HFFc6 (cell line): ENCODE measurements around the gene CD2BP2. TPM values are rescaled to one million over a fixed set of nuclear protein-coding genes. Genes with fewer than 3 reads are reported as not detected.
"Not testable (repeated sequence)": the region's sequence is repeated elsewhere in the genome, so short reads cannot be mapped to it uniquely, and the experiment has no call there.

ENCODE experiments used
- DNase-seq: peaks from one replicate; pipeline ENCODE4 v3.0.0-alpha.2; 2018
- H3K27ac Mint-ChIP-seq: 2 replicates; pipeline ENCODE4 v1.8.0; 2020; ENCODE audit warnings: mild to moderate bottlenecking, mixed read lengths
- H3K27me3 Mint-ChIP-seq: 2 replicates; pipeline ENCODE4 v1.8.0; 2021; ENCODE audit warnings: mild to moderate bottlenecking, moderate library complexity, mixed read lengths; ENCODE audit not compliant: insufficient read depth
- H3K36me3 Mint-ChIP-seq: 2 replicates; pipeline ENCODE4 v1.8.0; 2021; ENCODE audit warnings: low read depth, mixed read lengths
- H3K4me1 Mint-ChIP-seq: 2 replicates; pipeline ENCODE4 v1.8.0; 2020; ENCODE audit warnings: low read depth, mixed read lengths
- H3K4me3 Mint-ChIP-seq: 2 replicates; pipeline ENCODE4 v1.8.0; 2020; ENCODE audit warnings: mild to moderate bottlenecking, moderate library complexity, mixed read lengths
- H3K9me3 Mint-ChIP-seq: 2 replicates; pipeline ENCODE4 v1.8.0; 2020; ENCODE audit warnings: mild to moderate bottlenecking, mixed read lengths
- CTCF ChIP-seq: fragments of 200-600 bp; sonication (generic); IDR thresholded peaks from 2 replicates; pipeline ENCODE4 v1.5.0; 2021; ENCODE audit warnings: antibody characterized with exemption, mild to moderate bottlenecking
- total RNA-seq, 6 experiments: library from RNA; stranded (reverse); fragmentation: NEBNext Ultra II Directional; extraction: Animal tissue kit (Norgen Biotek cat#: 25700); gene quantifications; 2 replicates in 1 of 6; 3 replicates in 5 of 6; pipeline ENCODE4 v1.2.3, GENCODE V29; 2021

CD2BP2 gene
- total RNA-seq, 6 experiments from 2014 or later: 76.2 to 91.0 (median 80.4) TPM

- peaks cover 31% of the 10 kb centered on the region for H3K4me1 Mint-ChIP-seq
- H3K9me3 Mint-ChIP-seq: no peaks in the 10 kb centered on the region
- no peak overlapping the region for H3K27ac Mint-ChIP-seq
- peaks cover 26% of the 10 kb centered on the region for H3K36me3 Mint-ChIP-seq
- no peak overlapping the region for H3K4me3 Mint-ChIP-seq
- H3K27me3 Mint-ChIP-seq: peaks cover 10% of the 10 kb centered on the region
- DNase-seq: no peak
- TF ChIP-seq CTCF: no peak
These were observed 4.8 kb downstream of the CD2BP2 start for GRCh38 chr16:30350134-30350871.

GRCh38 chr16:30349675-30350074 is 5.4 kb downstream of the CD2BP2 start:
- H3K4me1 Mint-ChIP-seq: peaks cover 31% of the 10 kb centered on the region
- no peak for TF ChIP-seq CTCF
- DNase-seq: no peak
- peaks cover 25% of the 10 kb centered on the region for H3K36me3 Mint-ChIP-seq
- no peak overlapping the region for H3K27ac Mint-ChIP-seq
- H3K4me3 Mint-ChIP-seq: no peak overlapping the region
- no peaks in the 10 kb centered on the region for H3K9me3 Mint-ChIP-seq
- H3K27me3 Mint-ChIP-seq: peaks cover 10% of the 10 kb centered on the region

GRCh38 chr16:30348929-30349328 is 6.2 kb downstream of the CD2BP2 start:
- Mint-ChIP-seq H3K4me1 (peaks cover 24% of the 10 kb centered on the region), H3K4me3 (no peak overlapping the region), H3K36me3 (peaks cover 18% of the 10 kb centered on the region)

GRCh38 chr16:30348113-30348512 is 7.0 kb downstream of the CD2BP2 start:
- no peak for DNase-seq
- Mint-ChIP-seq H3K4me3 (no peak overlapping the region), H3K27ac (no peak overlapping the region), H3K36me3 (peaks cover 14% of the 10 kb centered on the region), H3K9me3 (no peaks in the 10 kb centered on the region), H3K4me1 (peaks cover 16% of the 10 kb centered on the region), H3K27me3 (peaks cover 9% of the 10 kb centered on the region)
- no peak for TF ChIP-seq CTCF

More at GRCh38 chr16:30348929-30349328, 6.2 kb downstream of the CD2BP2 start:
- Mint-ChIP-seq H3K27me3 (peaks cover 10% of the 10 kb centered on the region), H3K9me3 (no peaks in the 10 kb centered on the region), H3K27ac (no peak overlapping the region)
- DNase-seq: no peak
- TF ChIP-seq CTCF: no peak

GRCh38 chr16:30346286-30346685 is 8.8 kb downstream of the CD2BP2 start:
- DNase-seq: no peak
- peaks cover 4% of the 10 kb centered on the region; the same call in 1 of the 2 replicates for H3K27me3 Mint-ChIP-seq
- H3K4me1 Mint-ChIP-seq: no peaks in the 10 kb centered on the region
- TF ChIP-seq CTCF: no peak
- H3K36me3 Mint-ChIP-seq: peaks cover 9% of the 10 kb centered on the region
- no peak overlapping the region for H3K27ac Mint-ChIP-seq
- H3K9me3 Mint-ChIP-seq: no peaks in the 10 kb centered on the region
- H3K4me3 Mint-ChIP-seq: no peak overlapping the region

- not testable (repeated sequence) for DNase-seq, H3K4me3 Mint-ChIP-seq, H3K27me3 Mint-ChIP-seq, H3K27ac Mint-ChIP-seq, H3K4me1 Mint-ChIP-seq, H3K9me3 Mint-ChIP-seq, H3K36me3 Mint-ChIP-seq
These were observed 11.7 kb downstream of the CD2BP2 start for GRCh38 chr16:30343491-30343820.
